SK-N-SH (cell line): ENCODE measurements around the gene SND1. TPM values are rescaled to one million over a fixed set of nuclear protein-coding genes. Genes with fewer than 3 reads are reported as not detected.

Experiments used
- CTCF ChIA-PET: fragments of 300-600, 350-600 bp; formaldehyde crosslinking; extraction: SDS; loops from one replicate; lab custom pipeline; 2021; lab: Yijun Ruan, JAX
- POLR2A ChIA-PET: fragments of 350-600 bp; sonication (Branson Sonifier 250); formaldehyde crosslinking; extraction: SDS; loops from one replicate; lab custom pipeline; 2020; ENCODE audit warnings: antibody characterized with exemption, inconsistent platforms; lab: Yijun Ruan, JAX
- DNase-seq: peaks from one replicate; pipeline ENCODE4 v3.0.0; 2012
- H2AFZ ChIP-seq: fragments of 200-600 bp; sonication (generic); 2 replicates; pipeline ENCODE4 v1.8.1; 2016; ENCODE audit warnings: antibody characterized with exemption, mild to moderate bottlenecking, low read depth
- H3F3A ChIP-seq: fragments of 200-600 bp; sonication (generic); replicated peaks from 2 replicates; pipeline ENCODE3; 2016; ENCODE audit warnings: antibody characterized with exemption, mild to moderate bottlenecking; ENCODE audit not compliant: insufficient read depth
- H3K27ac ChIP-seq, 2 experiments: fragments of 200-500 bp in 1 of 2; fragments of 200-600 bp in 1 of 2; sonication (Bioruptor generic) in 1 of 2; sonication (generic), shearing (Covaris generic) in 1 of 2; 2 replicates each; pipeline versions ENCODE4 v1.5.1 to v1.6.1; 2014 to 2016; ENCODE audit warnings: low read depth in 2 of 2, inconsistent platforms in 1 of 2, low read length in 1 of 2, mild to moderate bottlenecking in 1 of 2, mixed read lengths in 1 of 2
- H3K27me3 ChIP-seq: fragments of 200-600 bp; sonication (generic), shearing (Covaris generic); 2 replicates; pipeline ENCODE4 v1.6.1; 2016; ENCODE audit warnings: mixed run types; ENCODE audit not compliant: insufficient read depth
- H3K36me3 ChIP-seq, 2 experiments: fragments of 200-500 bp in 1 of 2; fragments of 200-600 bp in 1 of 2; sonication (Bioruptor generic) in 1 of 2; sonication (generic) in 1 of 2; replicated peaks in 1 of 2; 2 replicates each; pipeline versions ENCODE3 to v1.5.1; 2014 to 2016; ENCODE audit warnings: low read length in 1 of 2, mild to moderate bottlenecking in 1 of 2; ENCODE audit not compliant: insufficient read depth in 2 of 2, control insufficient read depth in 1 of 2
- H3K4me1 ChIP-seq, 2 experiments: fragments of 200-500 bp in 1 of 2; fragments of 200-600 bp in 1 of 2; sonication (Bioruptor generic) in 1 of 2; sonication (generic), shearing (Covaris generic) in 1 of 2; 2 replicates each; pipeline versions ENCODE4 v1.5.1 to v1.6.1; 2014 to 2016; ENCODE audit warnings: low read depth in 1 of 2, low read length in 1 of 2, mixed run types in 1 of 2; ENCODE audit not compliant: insufficient read depth in 2 of 2, control insufficient read depth in 1 of 2
- H3K4me2 ChIP-seq: fragments of 200-600 bp; sonication (generic), shearing (Covaris generic); 2 replicates; pipeline ENCODE4 v1.6.1; 2017; ENCODE audit warnings: mixed run types
- H3K4me3 ChIP-seq, 2 experiments: fragments of 200-500 bp in 1 of 2; fragments of 200-600 bp in 1 of 2; sonication (Bioruptor generic) in 1 of 2; sonication (generic), shearing (Covaris generic) in 1 of 2; 2 replicates each; pipeline versions ENCODE4 v1.5.1 to v1.8.1; 2014 to 2016; ENCODE audit warnings: low read depth in 2 of 2, inconsistent platforms in 1 of 2, low read length in 1 of 2, mild to moderate bottlenecking in 1 of 2, mixed read lengths in 1 of 2, moderate library complexity in 1 of 2
- H3K79me2 ChIP-seq: fragments of 200-600 bp; sonication (generic); 2 replicates; pipeline ENCODE4 v1.8.1; 2017; ENCODE audit warnings: mild to moderate bottlenecking; ENCODE audit not compliant: insufficient read depth
- H3K9ac ChIP-seq: fragments of 200-600 bp; sonication (generic); 2 replicates; pipeline ENCODE4 v1.6.1; 2017; ENCODE audit warnings: mixed run types
- H3K9me2 ChIP-seq: fragments of 200-600 bp; sonication (generic); 2 replicates; pipeline ENCODE4 v1.6.1; 2017; ENCODE audit warnings: mixed run types
- H3K9me3 ChIP-seq: fragments of 200-600 bp; sonication (generic); 2 replicates; pipeline ENCODE4 v1.6.1; 2017; ENCODE audit warnings: mixed run types, mild to moderate bottlenecking, moderate library complexity
- H4K20me1 ChIP-seq: fragments of 200-600 bp; sonication (generic); 2 replicates; pipeline ENCODE4 v1.6.1; 2017; ENCODE audit warnings: mild to moderate bottlenecking, mixed run types; ENCODE audit not compliant: insufficient read depth
- CHD2 ChIP-seq: fragments of 150-350 bp; IDR thresholded peaks from 2 replicates; pipeline ENCODE4 v1.6.1; 2018; ENCODE audit warnings: low read length; ENCODE audit not compliant: partially characterized antibody
- EP300 ChIP-seq, 2 experiments: IDR thresholded peaks; 2 replicates each; pipeline versions ENCODE4 v1.4.0 to v1.6.1; 2012; ENCODE audit warnings: borderline replicate concordance in 1 of 2, low read depth in 1 of 2, low read length in 1 of 2
- FOSL2 ChIP-seq: IDR thresholded peaks from 2 replicates; pipeline ENCODE4 v1.4.0; 2012; ENCODE audit warnings: low read depth, mild to moderate bottlenecking, moderate library complexity, borderline replicate concordance
- FOXM1 ChIP-seq: IDR thresholded peaks from 2 replicates; pipeline ENCODE4 v1.4.0; 2012; ENCODE audit warnings: low read depth, mild to moderate bottlenecking
- GABPA ChIP-seq: IDR thresholded peaks from 2 replicates; pipeline ENCODE4 v1.4.0; 2012; ENCODE audit warnings: low read depth, mild to moderate bottlenecking
- NFIC ChIP-seq: IDR thresholded peaks from 2 replicates; pipeline ENCODE4 v1.4.0; 2012; ENCODE audit warnings: borderline replicate concordance
- POLR2AphosphoS5 ChIP-seq: IDR thresholded peaks from 2 replicates; pipeline ENCODE4 v1.6.1; 2012; ENCODE audit warnings: low read depth, low read length
- RFX5 ChIP-seq: IDR thresholded peaks from 2 replicates; pipeline ENCODE4 v1.6.1; 2012; ENCODE audit warnings: mild to moderate bottlenecking, improper control_type of control experiment, low read length
- RXRA ChIP-seq: IDR thresholded peaks from 2 replicates; pipeline ENCODE4 v1.4.0; 2012; ENCODE audit warnings: low read depth, mild to moderate bottlenecking, borderline replicate concordance
- SIN3A ChIP-seq: IDR thresholded peaks from 2 replicates; pipeline ENCODE4 v1.6.1; 2012; ENCODE audit warnings: low read depth, mild to moderate bottlenecking, low read length, moderate library complexity, borderline replicate concordance
- TCF12 ChIP-seq: IDR thresholded peaks from 2 replicates; pipeline ENCODE4 v1.4.0; 2012
- WGBS: methylation state at CpG from one replicate; pipeline ENCODE4 v1.1.6; 2017; ENCODE audit warnings: low lambda C conversion rate; 5-methylcytosine and 5-hydroxymethylcytosine counted together
- polyA plus RNA-seq, 3 experiments: library from polyadenylated mRNA; depleted of rRNA; stranded (reverse); fragments of >200 nt; gene quantifications; 2 replicates each; pipeline ENCODE4 v1.2.3, GENCODE V29; 2012
- TF ChIP-seq, protein P1 (sequence below): IDR thresholded peaks from 2 replicates; pipeline ENCODE4 v1.4.0; 2012; ENCODE audit warnings: low read depth, borderline replicate concordance
- TF ChIP-seq, protein P2 (sequence below): IDR thresholded peaks from 2 replicates; pipeline ENCODE4 v1.4.0; 2012; ENCODE audit warnings: low read depth

Gene SND1
- polyA plus RNA-seq, 1 of the 3 experiments (the other 2 are of a cell fraction): 165 TPM

DNA sequence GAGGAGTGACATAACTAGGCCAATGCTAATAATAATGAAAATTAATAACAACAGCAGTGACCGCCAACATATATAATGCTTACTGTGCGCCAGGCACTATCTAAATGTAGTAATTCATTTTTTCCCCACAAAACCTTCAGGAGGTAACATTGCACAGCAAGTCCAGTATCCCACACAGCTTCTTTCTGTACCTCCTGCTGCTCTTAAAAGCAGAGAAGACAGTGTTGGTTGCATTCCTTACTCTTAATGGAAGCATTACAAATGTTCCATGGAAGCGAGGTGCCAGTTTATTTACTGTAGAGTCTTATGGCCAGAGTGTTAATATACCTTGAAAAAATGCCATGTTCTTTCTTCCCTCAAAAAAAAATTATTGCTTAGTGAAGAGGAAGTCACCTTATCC lies 211.1 kb downstream of the SND1 start (continued):
- TF ChIP-seq, protein P1, sequence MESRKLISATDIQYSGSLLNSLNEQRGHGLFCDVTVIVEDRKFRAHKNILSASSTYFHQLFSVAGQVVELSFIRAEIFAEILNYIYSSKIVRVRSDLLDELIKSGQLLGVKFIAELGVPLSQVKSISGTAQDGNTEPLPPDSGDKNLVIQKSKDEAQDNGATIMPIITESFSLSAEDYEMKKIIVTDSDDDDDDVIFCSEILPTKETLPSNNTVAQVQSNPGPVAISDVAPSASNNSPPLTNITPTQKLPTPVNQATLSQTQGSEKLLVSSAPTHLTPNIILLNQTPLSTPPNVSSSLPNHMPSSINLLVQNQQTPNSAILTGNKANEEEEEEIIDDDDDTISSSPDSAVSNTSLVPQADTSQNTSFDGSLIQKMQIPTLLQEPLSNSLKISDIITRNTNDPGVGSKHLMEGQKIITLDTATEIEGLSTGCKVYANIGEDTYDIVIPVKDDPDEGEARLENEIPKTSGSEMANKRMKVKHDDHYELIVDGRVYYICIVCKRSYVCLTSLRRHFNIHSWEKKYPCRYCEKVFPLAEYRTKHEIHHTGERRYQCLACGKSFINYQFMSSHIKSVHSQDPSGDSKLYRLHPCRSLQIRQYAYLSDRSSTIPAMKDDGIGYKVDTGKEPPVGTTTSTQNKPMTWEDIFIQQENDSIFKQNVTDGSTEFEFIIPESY: no peak
- TF ChIP-seq, protein P2, sequence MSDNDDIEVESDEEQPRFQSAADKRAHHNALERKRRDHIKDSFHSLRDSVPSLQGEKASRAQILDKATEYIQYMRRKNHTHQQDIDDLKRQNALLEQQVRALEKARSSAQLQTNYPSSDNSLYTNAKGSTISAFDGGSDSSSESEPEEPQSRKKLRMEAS: no peak
- TF ChIP-seq RFX5 (no peak), FOSL2 (no peak), NFIC (no peak)

DNA sequence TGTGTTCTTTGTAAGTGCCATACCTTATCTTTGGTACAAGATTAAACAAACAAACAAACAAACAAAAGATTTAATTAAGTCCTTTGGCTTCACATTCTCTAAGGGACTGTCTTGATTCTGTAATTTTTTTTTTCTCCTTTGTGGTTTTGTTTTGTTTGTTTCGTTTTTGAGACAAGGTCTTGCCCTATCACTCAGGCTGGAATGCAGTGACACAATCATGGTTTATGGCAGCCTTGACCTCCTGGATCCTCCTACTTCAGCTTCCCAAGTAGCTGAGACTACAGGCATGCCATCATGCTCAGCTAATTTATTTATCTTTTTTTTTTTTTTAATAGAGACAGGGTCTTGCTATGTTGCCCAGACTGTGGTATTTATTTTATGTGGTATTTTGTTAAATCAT lies 213.5 kb downstream of the SND1 start:
- peaks cover 0 to 2% of the 10 kb centered on the region in 2 experiments; a peak in 1 of 4 replicates for H3K4me1 ChIP-seq
- ChIA-PET POLR2A (interaction anchor here (1.2 kb wide), 1 partner anchor 12 kb away, joined by 3 read pairs; no protein-coding TSS in a partner anchor), CTCF (interaction anchor here (1.1 to 1.3 kb wide), 2 partner anchors 10 to 115 kb away, joined by 3 to 5 read pairs; no protein-coding TSS in a partner anchor)
- H4K20me1 ChIP-seq: peaks cover 5% of the 10 kb centered on the region; the same call in 1 of the 2 replicates
- H3K9me3 ChIP-seq: no peaks in the 10 kb centered on the region
- peaks cover 0 to 5% of the 10 kb centered on the region in 2 experiments for H3K36me3 ChIP-seq
- H3K4me2 ChIP-seq: no peak overlapping the region
- H3K9me2 ChIP-seq: no peaks in the 10 kb centered on the region
- no peak overlapping the region for H3K4me3 ChIP-seq
- TF ChIP-seq RFX5 (no peak), POLR2AphosphoS5 (no peak), GABPA (no peak), FOSL2 (no peak), CHD2 (no peak), SIN3A (no peak), TCF12 (no peak), FOXM1 (no peak), NFIC (no peak), RXRA (no peak)
- no peaks in the 10 kb centered on the region for H3K27me3 ChIP-seq
- H3K9ac ChIP-seq: no peak overlapping the region
- 69% methylated on average over 1 of the region's 1 CpG for WGBS
- no peak for DNase-seq
- peaks cover 3% of the 10 kb centered on the region for H3F3A ChIP-seq
- peaks cover 33% of the 10 kb centered on the region for H3K79me2 ChIP-seq
- no peak overlapping the region for H2AFZ ChIP-seq
- no peak overlapping the region for H3K27ac ChIP-seq

DNA sequence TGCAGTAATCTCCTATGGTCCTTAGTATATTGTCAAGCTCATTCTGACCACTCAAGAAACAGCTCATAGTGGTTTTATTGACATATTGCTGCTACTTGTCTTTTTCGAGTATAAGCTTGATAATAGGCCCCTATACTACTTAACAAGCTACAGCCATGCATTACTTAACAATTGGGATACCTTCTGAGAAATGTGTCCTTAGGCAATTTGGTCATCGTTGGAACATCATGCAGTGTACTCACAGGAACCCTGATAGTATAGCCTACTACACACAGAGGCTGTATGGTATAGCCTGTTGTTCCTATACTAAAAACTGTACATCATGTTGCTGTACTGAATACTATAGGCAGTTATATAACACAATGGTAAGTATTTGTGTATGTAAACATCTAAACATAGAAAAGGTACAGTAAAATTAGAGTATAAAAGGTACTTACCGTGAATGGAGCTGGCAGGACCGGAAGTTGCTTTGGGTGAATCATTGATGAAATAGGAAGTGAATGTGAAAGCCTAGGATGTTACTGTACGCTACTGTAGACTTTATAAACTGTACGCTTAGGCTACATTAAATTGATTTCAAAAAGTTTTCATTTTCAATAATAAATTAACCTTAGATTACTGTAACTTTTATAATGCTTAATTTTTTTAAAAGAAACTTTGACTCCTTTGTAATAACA lies 218.4 kb downstream of the SND1 start:
- Histone ChIP-seq H3K27me3 (no peaks in the 10 kb centered on the region), H3K4me2 (no peak overlapping the region), H3K4me3 (no peak overlapping the region), H3K4me1 (peaks cover 0 to 12% of the 10 kb centered on the region in 2 experiments; a peak in 3 of 4 replicates), H3K79me2 (peaks cover 60% of the 10 kb centered on the region), H3K9me3 (no peaks in the 10 kb centered on the region), H3K9me2 (no peaks in the 10 kb centered on the region), H3K36me3 (peaks cover 0 to 9% of the 10 kb centered on the region in 2 experiments), H3F3A (peaks cover 14% of the 10 kb centered on the region), H3K9ac (no peak overlapping the region), H3K27ac (no peak overlapping the region), H4K20me1 (peaks cover 5% of the 10 kb centered on the region; the same call in 1 of the 2 replicates), H2AFZ (no peak overlapping the region)
- DNase-seq: no peak
- POLR2A ChIA-PET: no interaction called here
- WGBS: 91% methylated on average over 6 of the region's 6 CpGs
- CTCF ChIA-PET: interaction anchor here (1.0 kb wide), 1 partner anchor 14 kb away, joined by 6 read pairs; no protein-coding TSS in a partner anchor
- TF ChIP-seq EP300 (IDR thresholded peaks at IDR 0.05; ENCODE audit: borderline replicate concordance in 1 of 2, low read depth in 1 of 2, low read length in 1 of 2): no peak
